Measurements from ENCODE around the gene ADARB2. TPM values are rescaled to one million over a fixed set of nuclear protein-coding genes. Genes with fewer than 3 reads are reported as not detected.

ADARB2 gene
- total RNA-seq, 1 experiment from 2014 or later: not detected

DNA sequence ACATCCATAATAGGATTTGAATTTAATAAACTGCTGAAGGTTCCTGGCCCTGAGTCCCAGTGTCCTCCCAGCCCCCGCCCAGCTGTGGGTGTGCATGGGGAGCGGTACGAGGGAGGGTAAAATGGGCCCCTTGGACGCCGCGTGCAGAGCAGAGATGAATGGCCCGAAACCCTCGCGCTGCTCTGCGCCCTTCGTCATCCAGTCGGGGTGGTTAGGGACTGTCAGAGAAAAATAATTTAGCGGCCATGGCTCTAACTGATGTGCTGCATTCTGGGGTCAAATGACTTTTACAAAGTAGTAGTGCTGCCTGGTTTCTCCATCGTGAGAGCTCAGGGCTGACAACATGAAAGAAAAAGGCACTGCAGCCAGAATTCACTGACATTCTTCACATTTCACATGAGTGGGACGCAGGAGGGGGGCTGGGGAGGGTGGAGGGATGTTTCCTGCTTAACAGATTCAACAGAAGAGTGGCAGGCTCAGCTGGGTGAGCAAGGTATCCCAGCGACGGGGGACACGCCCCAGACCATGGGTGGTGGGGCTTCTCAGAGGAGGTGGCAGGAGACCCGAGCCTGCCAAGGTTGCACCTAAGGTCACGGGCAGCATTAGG is 376.7 kb downstream of the ADARB2 start:
- Mint-ChIP-seq H3K27me3 (ENCODE audit: unreplicated experiment) (peaks cover 25% of the 10 kb centered on the region), H3K9me3 (ENCODE audit: low read depth, unreplicated experiment) (no peaks in the 10 kb centered on the region), H3K4me1 (ENCODE audit: low read depth, unreplicated experiment) (no peaks in the 10 kb centered on the region), H3K4me3 (ENCODE audit: low read depth, unreplicated experiment) (no peak overlapping the region), H3K27ac (ENCODE audit: unreplicated experiment) (no peak overlapping the region), H3K36me3 (ENCODE audit: insufficient read depth, unreplicated experiment) (no peaks in the 10 kb centered on the region)
- no TSS peak for BruUV-seq (replicated peaks)
- intact Hi-C loops (cut with micrococcal nuclease; ENCODE audit: unreplicated experiment): no loop called here
- TF ChIP-seq, protein P1, sequence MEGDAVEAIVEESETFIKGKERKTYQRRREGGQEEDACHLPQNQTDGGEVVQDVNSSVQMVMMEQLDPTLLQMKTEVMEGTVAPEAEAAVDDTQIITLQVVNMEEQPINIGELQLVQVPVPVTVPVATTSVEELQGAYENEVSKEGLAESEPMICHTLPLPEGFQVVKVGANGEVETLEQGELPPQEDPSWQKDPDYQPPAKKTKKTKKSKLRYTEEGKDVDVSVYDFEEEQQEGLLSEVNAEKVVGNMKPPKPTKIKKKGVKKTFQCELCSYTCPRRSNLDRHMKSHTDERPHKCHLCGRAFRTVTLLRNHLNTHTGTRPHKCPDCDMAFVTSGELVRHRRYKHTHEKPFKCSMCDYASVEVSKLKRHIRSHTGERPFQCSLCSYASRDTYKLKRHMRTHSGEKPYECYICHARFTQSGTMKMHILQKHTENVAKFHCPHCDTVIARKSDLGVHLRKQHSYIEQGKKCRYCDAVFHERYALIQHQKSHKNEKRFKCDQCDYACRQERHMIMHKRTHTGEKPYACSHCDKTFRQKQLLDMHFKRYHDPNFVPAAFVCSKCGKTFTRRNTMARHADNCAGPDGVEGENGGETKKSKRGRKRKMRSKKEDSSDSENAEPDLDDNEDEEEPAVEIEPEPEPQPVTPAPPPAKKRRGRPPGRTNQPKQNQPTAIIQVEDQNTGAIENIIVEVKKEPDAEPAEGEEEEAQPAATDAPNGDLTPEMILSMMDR (IDR thresholded peaks at IDR 0.05; ENCODE audit: unreplicated experiment): no peak
- no peak for DNase-seq
- CTCF ChIA-PET: interaction anchor here (0.7 kb wide), 1 partner anchor 268 kb away, joined by 3 read pairs; no protein-coding TSS in a partner anchor

DNA sequence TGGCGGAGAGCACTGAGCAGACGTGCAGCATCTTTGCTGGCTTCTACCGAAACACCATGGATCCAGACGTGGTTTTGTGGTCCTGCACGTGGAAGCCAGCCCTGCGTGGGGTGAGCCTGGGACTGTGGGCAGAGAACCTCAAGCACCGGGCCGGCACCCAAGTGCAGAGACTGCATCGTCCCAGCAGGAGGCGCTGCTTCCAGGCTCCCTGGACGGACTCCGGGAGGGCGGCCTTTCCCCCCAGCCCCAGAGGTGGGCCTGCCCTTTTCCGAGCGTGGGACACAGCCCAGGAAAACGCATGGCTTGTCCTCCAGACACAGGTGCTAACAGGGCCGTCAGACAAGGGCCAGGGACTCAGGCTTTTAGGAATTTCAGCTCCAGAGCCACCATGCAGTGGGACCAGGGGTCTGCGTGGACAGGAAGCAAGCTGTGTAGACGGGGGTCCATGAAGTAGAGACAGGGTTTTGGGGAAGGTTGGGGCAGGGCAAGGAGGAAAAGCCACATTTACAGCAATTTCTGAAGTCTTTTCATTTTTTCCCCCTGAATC is 377.2 kb downstream of the ADARB2 start:
- Mint-ChIP-seq H3K9me3 (ENCODE audit: low read depth, unreplicated experiment) (no peaks in the 10 kb centered on the region), H3K4me1 (ENCODE audit: low read depth, unreplicated experiment) (no peaks in the 10 kb centered on the region), H3K36me3 (ENCODE audit: insufficient read depth, unreplicated experiment) (no peaks in the 10 kb centered on the region), H3K4me3 (ENCODE audit: low read depth, unreplicated experiment) (no peak overlapping the region), H3K27ac (ENCODE audit: unreplicated experiment) (no peak overlapping the region), H3K27me3 (ENCODE audit: unreplicated experiment) (peaks cover 25% of the 10 kb centered on the region)
- no peak for DNase-seq
- CTCF ChIA-PET: interaction anchor here (0.7 kb wide), 1 partner anchor 269 kb away, joined by 3 read pairs; no protein-coding TSS in a partner anchor
- intact Hi-C loops (cut with micrococcal nuclease; ENCODE audit: unreplicated experiment): no loop called here
- TF ChIP-seq, protein P1 (IDR thresholded peaks at IDR 0.05; ENCODE audit: unreplicated experiment): no peak
- no TSS peak for BruUV-seq (replicated peaks)

DNA sequence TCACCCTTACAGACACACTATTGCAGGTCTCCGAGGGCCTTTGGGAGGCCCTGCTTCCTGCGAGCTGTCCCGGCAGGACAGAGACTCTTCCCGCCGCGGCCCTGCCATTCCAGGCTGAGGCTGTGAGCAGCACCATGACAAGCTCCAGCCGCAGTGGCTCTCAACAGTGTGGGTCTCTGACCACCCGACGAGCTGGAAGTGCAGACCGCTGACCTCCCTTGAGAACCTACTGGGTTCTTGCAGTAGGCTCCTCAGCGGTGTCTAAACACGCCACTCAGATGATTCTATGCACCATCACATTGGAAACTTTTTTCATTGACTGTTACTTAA is 377.7 kb downstream of the ADARB2 start:
- no peaks in the 10 kb centered on the region for H3K9me3 Mint-ChIP-seq (ENCODE audit: low read depth, unreplicated experiment)
- CTCF ChIA-PET: no interaction called here
- no peak overlapping the region for H3K4me3 Mint-ChIP-seq (ENCODE audit: low read depth, unreplicated experiment)
- BruUV-seq (replicated peaks): no TSS peak
- H3K36me3 Mint-ChIP-seq (ENCODE audit: insufficient read depth, unreplicated experiment): no peaks in the 10 kb centered on the region
- intact Hi-C loops (cut with micrococcal nuclease; ENCODE audit: unreplicated experiment): no loop called here
- H3K27ac Mint-ChIP-seq (ENCODE audit: unreplicated experiment): no peak overlapping the region
- H3K4me1 Mint-ChIP-seq (ENCODE audit: low read depth, unreplicated experiment): no peaks in the 10 kb centered on the region
- peaks cover 25% of the 10 kb centered on the region for H3K27me3 Mint-ChIP-seq (ENCODE audit: unreplicated experiment)
- no peak for DNase-seq
- TF ChIP-seq, protein P1 (IDR thresholded peaks at IDR 0.05; ENCODE audit: unreplicated experiment): no peak

DNA sequence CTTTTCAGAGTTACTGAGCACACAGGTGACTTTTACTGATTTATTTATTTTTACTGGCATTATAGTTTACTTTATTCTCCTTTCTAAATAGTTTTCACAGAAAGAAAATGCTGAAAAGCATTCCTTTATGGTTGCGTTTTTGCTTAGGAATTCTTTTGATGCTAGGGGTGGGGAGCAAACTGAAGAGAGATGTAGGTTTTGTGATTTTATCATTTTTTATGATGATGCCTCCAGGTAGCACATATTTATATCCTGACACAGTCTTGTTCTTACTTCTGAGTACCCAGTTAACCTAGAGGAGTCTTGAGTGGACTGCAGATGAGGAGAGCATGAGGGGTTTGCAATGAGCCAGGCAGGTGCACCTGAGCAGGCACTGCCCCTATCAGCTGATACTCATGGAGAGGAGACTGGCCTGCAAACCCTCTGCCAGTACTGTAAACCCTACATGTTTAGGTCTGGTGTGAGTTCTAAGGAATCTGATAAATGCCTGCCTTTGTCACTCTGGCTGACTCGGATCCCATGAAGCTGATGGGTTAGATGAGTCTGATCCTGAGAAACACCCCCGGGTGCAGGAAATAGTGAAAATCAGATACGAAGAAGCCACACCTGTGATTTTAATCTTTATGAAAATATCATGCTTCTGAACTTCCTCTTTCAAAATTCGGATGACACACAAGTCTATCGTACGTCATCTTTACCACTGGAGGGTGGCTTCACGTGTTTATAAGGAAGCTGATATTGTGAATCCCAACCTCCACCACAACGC is 378.3 kb downstream of the ADARB2 start:
- no peak for DNase-seq
- H3K27me3 Mint-ChIP-seq (ENCODE audit: unreplicated experiment): peaks cover 25% of the 10 kb centered on the region
- CTCF ChIA-PET: no interaction called here

More for the DNA sequence above, 378.3 kb downstream of the ADARB2 start:
- Mint-ChIP-seq H3K36me3 (ENCODE audit: insufficient read depth, unreplicated experiment) (no peaks in the 10 kb centered on the region), H3K4me1 (ENCODE audit: low read depth, unreplicated experiment) (no peaks in the 10 kb centered on the region), H3K27ac (ENCODE audit: unreplicated experiment) (no peak overlapping the region), H3K4me3 (ENCODE audit: low read depth, unreplicated experiment) (no peak overlapping the region), H3K9me3 (ENCODE audit: low read depth, unreplicated experiment) (no peaks in the 10 kb centered on the region)
- intact Hi-C loops (cut with micrococcal nuclease; ENCODE audit: unreplicated experiment): no loop called here
- BruUV-seq (replicated peaks): no TSS peak
- TF ChIP-seq, protein P1 (IDR thresholded peaks at IDR 0.05; ENCODE audit: unreplicated experiment): no peak

Data from Calu3 (cell line).